Hematopoietic multipotent progenitor cell treated with erythropoietin and hydrocortisone succinate and interleukin-3 and kit ligand, for 8 days (in vitro differentiated cells): ENCODE measurements around the gene PHF23.

Experiments
- DNase-seq: peaks from one replicate; pipeline ENCODE4 v3.0.0-alpha.2; 2015

PHF23 gene

DNA sequence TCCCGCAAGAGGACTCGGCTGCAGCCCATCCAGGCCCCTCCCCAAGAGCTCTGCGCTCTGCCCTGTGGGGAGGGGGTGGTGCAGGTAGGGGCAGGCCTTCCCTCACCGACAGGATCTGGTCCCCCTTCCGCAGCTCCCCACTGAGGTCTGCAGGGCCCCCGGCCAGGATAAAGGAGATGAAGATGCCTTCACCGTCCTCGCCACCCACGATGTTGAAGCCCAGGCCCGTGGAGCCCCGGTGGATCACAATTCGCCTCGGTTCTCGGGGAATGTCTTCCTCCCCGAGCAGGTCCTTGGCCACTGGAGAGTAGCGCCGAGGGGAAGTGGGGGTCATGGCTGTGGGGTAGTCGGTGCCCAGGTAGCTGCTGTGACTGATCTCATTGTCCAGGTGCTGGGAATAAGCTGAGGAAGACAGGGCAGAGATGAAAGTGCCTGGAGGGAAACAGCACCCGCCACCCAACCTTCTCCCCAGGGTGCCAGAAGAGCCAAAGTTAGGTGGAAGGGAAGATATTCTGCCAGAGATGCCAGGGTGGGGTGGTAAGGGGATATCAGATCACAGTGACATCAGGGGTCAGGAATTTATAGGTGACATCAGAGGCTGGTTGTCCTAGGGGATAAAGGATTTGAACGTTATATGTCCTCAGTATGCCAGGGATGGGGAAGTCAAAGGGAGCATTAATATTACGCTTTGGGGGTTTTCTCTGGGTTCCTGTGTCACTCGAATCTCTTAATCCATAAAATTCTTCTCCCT lies 42.4 kb downstream of the PHF23 start:
- DNase-seq: no peak

DNA sequence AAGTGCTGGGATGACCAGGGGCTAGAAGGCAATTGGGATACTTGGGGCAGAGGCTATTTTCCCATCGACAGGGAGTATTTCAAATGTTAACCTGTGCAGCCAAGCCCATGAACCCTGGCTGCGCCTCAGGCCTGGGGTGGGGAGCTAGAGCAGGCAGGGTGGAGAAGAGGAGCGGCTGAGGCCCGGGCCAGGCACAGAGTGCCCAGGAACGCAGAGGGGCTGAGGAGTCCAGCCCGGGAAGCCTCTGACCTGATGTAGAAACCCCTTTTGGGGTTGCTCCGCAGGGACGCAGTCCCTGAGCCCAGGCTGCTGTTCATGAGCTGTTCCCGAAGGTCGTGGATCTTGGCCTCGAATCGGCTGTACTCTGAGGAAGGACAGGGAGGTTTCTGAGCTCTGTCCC lies 43.3 kb downstream of the PHF23 start:
- DNase-seq: no peak

DNA sequence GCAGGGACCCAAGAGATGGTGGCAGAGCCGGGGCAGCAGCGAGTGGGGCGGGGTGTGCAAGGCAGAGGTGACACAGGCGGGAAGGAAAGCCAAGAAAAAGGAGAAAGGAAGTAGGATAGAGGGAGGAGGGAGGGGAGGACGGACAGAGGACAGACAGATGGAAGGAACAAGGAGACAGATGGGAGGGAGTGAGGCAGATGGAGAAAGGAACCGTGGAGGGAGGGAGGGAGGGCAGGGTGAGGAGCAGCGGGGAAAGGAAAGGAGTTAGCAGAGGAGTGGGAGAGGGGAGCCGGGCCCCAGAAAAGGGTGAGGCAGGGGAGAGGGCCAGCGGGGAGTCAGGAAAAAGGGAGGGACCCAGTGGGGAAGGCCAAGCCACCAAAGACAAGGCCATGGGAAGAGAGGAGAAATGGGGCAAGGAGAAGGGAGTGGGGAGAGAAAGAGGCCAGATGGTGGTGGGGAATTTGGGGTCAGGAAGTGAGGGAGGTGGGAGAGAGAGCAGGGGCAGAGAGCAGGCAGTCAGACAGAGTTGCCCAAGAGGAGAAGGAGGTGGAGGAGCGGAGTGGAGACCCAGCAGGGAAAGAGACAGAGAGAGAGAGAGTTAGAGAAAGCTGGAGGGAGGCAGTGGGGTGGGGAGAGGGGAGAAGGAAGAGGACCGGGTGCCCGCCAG lies 46.9 kb downstream of the PHF23 start:
- DNase-seq: no peak

DNA sequence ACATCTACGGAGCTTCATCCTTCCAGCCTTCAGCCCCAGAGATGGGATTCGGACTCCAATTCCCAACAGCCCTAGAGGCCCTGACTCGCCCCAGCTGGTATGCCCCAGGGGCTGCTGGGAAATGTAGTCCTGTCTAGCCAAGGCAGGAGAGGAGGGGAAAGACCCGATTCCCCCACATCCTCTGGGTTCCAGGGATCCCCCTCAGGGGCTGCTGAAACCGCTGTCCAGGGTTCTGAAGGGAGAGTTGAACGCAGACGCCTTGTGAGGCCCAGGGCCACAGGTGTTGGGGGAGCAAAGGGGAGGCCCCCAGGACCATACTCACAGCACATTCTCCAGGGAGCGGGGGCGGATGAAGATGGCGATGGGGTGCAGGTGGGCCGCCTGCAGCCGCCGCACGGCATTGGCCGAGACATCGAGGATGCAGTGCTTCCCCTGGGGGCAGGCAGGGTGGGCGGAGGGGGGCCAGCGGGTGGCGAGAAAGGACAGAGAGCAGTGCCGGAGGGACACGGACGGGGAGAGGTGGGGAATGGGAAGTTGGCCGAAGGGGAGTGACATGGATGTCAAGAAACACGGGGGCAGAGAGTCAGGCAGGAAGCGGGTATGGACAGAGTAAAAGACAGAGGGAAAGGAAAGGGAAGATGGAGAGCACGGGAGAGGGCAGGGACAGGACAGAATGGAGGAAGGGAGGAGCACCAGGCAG lies 47.5 kb downstream of the PHF23 start:
- DNase-seq: peak; percentile 26

DNA sequence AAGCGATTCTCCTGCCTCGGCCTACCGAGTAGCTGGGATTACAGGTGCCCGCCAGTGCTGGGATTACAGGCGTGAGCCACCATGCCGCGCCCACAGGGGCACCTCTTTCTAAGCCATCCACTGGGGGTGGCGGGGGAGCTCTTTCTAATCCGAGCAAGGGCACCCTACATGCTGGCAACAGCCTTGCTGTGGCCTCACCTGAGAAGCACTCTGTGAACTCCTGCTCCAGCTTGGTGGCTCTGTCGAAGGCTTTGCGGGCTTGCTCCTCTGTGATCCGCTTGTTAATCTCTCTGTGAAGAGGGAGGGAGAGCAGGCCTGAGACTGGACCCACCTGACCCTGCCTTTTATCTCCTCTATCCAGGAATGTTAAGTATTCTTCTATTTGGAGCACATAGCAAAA lies 48.2 kb downstream of the PHF23 start:
- DNase-seq: no peak

DNA sequence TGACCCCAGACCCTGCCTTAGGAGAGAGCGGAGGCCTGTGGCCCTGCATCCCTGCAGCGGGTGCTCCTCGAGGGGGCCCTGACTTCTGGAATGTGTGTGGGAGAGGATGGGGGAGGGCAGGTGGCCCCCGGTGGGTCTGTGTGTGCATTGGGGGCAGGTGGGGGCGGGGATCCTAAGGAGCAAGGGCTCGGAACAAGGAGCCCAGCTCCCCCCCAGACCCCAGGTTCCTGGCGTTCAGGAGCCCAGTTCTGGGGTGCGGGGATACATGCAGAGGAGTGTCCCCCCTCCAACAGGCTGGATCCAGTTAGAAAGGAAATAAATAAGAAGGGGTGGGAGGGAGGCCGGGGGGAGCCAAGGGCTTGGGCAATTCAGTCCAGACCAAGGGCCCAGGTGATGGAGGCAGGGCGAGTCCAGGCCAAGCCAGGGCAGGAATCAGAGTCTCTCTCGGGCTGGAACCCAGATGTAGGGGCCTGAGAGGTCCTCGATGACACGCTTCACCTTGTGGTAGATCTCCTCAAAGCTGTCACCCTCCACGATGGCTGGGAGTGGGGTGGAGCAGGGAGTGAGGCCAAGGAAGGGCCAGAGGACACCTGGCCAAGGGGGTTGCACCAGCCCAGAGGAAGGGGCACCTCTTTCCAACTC lies 48.9 kb downstream of the PHF23 start:
- no peak for DNase-seq

DNA sequence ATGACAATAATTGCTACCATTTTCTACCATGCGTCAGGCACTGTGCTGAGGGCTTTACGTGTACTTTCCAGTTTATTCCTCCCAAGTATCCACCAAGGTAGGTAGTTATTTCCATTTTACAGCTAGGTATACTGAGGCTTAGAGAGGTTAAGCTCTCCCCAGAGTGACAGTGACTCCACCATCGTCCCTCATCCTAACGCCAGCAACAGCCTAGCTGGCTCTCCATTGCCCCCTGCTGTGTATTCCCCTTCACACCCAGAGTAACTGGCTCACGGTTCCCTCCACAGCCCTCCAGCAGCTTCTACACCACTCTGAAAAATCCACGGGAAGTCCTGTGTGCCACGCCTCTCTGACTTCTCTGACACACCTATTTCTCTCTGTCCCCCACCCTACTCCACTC lies 53.0 kb downstream of the PHF23 start:
- DNase-seq: peak; percentile 35
